H1 (cell line): ENCODE data around the gene DNAJC16. TPM values are rescaled to one million over a fixed set of nuclear protein-coding genes. Genes with fewer than 3 reads are reported as not detected.

ENCODE experiments used
- CHD2 ChIP-seq: IDR thresholded peaks from 2 replicates; pipeline ENCODE4 v1.6.1; 2012; ENCODE audit warnings: low read length, improper control_type of control experiment
- CREB1 ChIP-seq: IDR thresholded peaks from 2 replicates; pipeline ENCODE4 v1.6.1; 2012; ENCODE audit warnings: inconsistent platforms
- FOSL1 ChIP-seq: IDR thresholded peaks from 2 replicates; pipeline ENCODE4 v1.6.1; 2011; ENCODE audit warnings: mild to moderate bottlenecking, low read depth, low read length, moderate library complexity; ENCODE audit not compliant: insufficient read depth
- JUND ChIP-seq: IDR thresholded peaks from 2 replicates; pipeline ENCODE4 v1.6.1; 2011; ENCODE audit warnings: mild to moderate bottlenecking, improper control_type of control experiment, low read length
- NANOG ChIP-seq: IDR thresholded peaks from 2 replicates; pipeline ENCODE4 v1.6.1; 2011; ENCODE audit warnings: low read length, low read depth, mild to moderate bottlenecking, inconsistent platforms; ENCODE audit not compliant: insufficient read depth, poor library complexity, severe bottlenecking
- POU5F1 ChIP-seq: IDR thresholded peaks from 2 replicates; pipeline ENCODE4 v1.6.1; 2011; ENCODE audit warnings: low read depth, mild to moderate bottlenecking, low read length, moderate library complexity
- RAD21 ChIP-seq, 2 experiments: IDR thresholded peaks in 1 of 2; conservative IDR thresholded peaks in 1 of 2; 2 replicates each; pipeline ENCODE4 v1.6.1; 2011; ENCODE audit warnings: low read depth in 2 of 2, low read length in 2 of 2, improper control_type of control experiment in 1 of 2, inconsistent platforms in 1 of 2, mild to moderate bottlenecking in 1 of 2, moderate library complexity in 1 of 2
- SIN3A ChIP-seq, 2 experiments: IDR thresholded peaks in 1 of 2; conservative IDR thresholded peaks in 1 of 2; 2 replicates each; pipeline ENCODE4 v1.6.1; 2011 to 2012; ENCODE audit warnings: low read length in 2 of 2, improper control_type of control experiment in 1 of 2, low read depth in 1 of 2, mild to moderate bottlenecking in 1 of 2
- SRF ChIP-seq: IDR thresholded peaks from 2 replicates; pipeline ENCODE4 v1.6.1; 2011; ENCODE audit warnings: mild to moderate bottlenecking, low read depth, low read length, moderate library complexity
- TCF12 ChIP-seq: IDR thresholded peaks from 2 replicates; pipeline ENCODE4 v1.6.1; 2011; ENCODE audit warnings: low read depth, mild to moderate bottlenecking, low read length
- polyA plus RNA-seq, 7 experiments: library from polyadenylated mRNA; depleted of rRNA in 3 of 7; stranded (reverse) in 5 of 7; unstranded in 2 of 7; fragments of >200 nt in 5 of 7; fragments of 200-250 nt in 2 of 7; gene quantifications; 1 replicate in 5 of 7; 2 replicates in 1 of 7; 4 replicates in 1 of 7; pipeline versions ENCODE4 v1.2.1 to v1.2.3, GENCODE V29; 2011 to 2013; ENCODE audit warnings: missing spikeins in 2 of 7, mixed read lengths in 2 of 7
- total RNA-seq: library from RNA; stranded (reverse); fragmentation: NEBNext Ultra II Directional; extraction: Animal tissue kit (Norgen Biotek cat#: 25700); gene quantifications from 2 replicates; pipeline ENCODE4 v1.2.1, GENCODE V29; 2021

The DNAJC16 gene
- total and polyA plus RNA-seq, 2 of the 8 experiments (the other 6 are each of a cell fraction or from before 2014, with no cell fraction given), result 7.9 to 23.3 TPM

GRCh38 chr1:15617173-15618076, 90.8 kb downstream of the DNAJC16 start, which contains the start of gene DDI2 (continued):
- TF ChIP-seq TCF12 (no peak), CREB1 (no peak), FOSL1 (no peak), POU5F1 (no peak), SRF (no peak), CHD2 (no peak), RAD21 (IDR thresholded peaks at IDR 0.05 in 1 of 2, conservative IDR thresholded peaks at IDR 0.05 in 1 of 2; ENCODE audit: low read depth in 2 of 2, low read length in 2 of 2) (no peak), NANOG (no peak), SIN3A (conservative IDR thresholded peaks at IDR 0.05 in 1 of 2, IDR thresholded peaks at IDR 0.05 in 1 of 2; ENCODE audit: low read depth in 1 of 2, low read length in 2 of 2) (peak in 1 of 2 experiments; percentile 65; a peak in 2 of 4 replicates), JUND (peak; percentile 32; the same call in 1 of the 2 replicates)
